Liver (tissue), 3 donors: ENCODE results near the gene SSX7.
"Not testable (repeated sequence)": the region's sequence is repeated elsewhere in the genome, so short reads cannot be mapped to it uniquely, and the experiment has no call there.

Source experiments
- HNF4A ChIP-seq, 2 donors: conservative IDR thresholded peaks; 2 replicates each; pipeline ENCODE4 v1.6.1; 2016; ENCODE audit warnings: antibody characterized with exemption in 2 of 2, mild to moderate bottlenecking in 2 of 2
- SP1 ChIP-seq: IDR thresholded peaks from 2 replicates; pipeline ENCODE4 v1.6.1; 2018; ENCODE audit warnings: antibody characterized with exemption, mild to moderate bottlenecking
- TAF1 ChIP-seq: conservative IDR thresholded peaks from 2 replicates; pipeline ENCODE4 v1.6.1; 2016; ENCODE audit warnings: antibody characterized with exemption, mild to moderate bottlenecking
- YY1 ChIP-seq: IDR thresholded peaks from 2 replicates; pipeline ENCODE4 v1.6.1; 2016; ENCODE audit warnings: antibody characterized with exemption, mild to moderate bottlenecking
- TF ChIP-seq, protein P1 (sequence below): fragments of 150-350 bp; IDR thresholded peaks from 2 replicates; pipeline ENCODE4 v1.5.1; 2017; ENCODE audit warnings: improper control_type of control experiment, low read depth, low read length; ENCODE audit not compliant: missing input control
- TF ChIP-seq, protein P2 (sequence below): IDR thresholded peaks from 2 replicates; pipeline ENCODE4 v1.6.1; 2016; ENCODE audit warnings: antibody characterized with exemption, mild to moderate bottlenecking
- TF ChIP-seq, protein P3 (sequence below): IDR thresholded peaks from 2 replicates; pipeline ENCODE4 v1.6.1; 2016; ENCODE audit warnings: antibody characterized with exemption
- donor health status: healthy.
- donor health status: healthy.

DNA sequence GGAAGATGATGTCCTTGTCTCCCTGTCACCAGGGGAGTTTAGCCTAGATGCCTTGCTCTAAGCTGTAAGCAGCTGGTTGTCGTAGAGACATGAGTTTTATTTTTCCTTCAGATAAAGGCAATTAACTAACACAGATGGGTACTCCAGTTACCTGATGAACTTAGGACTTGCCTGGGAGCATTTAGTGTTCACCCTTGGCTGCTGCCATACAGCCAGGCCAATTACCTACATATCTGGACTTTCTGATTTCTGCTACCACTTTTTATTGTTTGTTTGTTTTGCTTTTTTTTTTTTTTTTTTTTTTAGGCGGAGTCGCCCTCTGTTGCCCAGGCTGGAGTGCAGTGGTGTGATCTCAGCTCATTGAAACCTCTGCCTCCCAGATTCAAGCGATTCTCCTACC is 37.3 kb upstream of the SSX7 start:
- TF ChIP-seq, protein P1, sequence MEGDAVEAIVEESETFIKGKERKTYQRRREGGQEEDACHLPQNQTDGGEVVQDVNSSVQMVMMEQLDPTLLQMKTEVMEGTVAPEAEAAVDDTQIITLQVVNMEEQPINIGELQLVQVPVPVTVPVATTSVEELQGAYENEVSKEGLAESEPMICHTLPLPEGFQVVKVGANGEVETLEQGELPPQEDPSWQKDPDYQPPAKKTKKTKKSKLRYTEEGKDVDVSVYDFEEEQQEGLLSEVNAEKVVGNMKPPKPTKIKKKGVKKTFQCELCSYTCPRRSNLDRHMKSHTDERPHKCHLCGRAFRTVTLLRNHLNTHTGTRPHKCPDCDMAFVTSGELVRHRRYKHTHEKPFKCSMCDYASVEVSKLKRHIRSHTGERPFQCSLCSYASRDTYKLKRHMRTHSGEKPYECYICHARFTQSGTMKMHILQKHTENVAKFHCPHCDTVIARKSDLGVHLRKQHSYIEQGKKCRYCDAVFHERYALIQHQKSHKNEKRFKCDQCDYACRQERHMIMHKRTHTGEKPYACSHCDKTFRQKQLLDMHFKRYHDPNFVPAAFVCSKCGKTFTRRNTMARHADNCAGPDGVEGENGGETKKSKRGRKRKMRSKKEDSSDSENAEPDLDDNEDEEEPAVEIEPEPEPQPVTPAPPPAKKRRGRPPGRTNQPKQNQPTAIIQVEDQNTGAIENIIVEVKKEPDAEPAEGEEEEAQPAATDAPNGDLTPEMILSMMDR, result not testable (repeated sequence)
- TF ChIP-seq SP1; YY1; HNF4A (conservative IDR thresholded peaks at IDR 0.05); TAF1: not testable (repeated sequence)
- TF ChIP-seq, protein P2, sequence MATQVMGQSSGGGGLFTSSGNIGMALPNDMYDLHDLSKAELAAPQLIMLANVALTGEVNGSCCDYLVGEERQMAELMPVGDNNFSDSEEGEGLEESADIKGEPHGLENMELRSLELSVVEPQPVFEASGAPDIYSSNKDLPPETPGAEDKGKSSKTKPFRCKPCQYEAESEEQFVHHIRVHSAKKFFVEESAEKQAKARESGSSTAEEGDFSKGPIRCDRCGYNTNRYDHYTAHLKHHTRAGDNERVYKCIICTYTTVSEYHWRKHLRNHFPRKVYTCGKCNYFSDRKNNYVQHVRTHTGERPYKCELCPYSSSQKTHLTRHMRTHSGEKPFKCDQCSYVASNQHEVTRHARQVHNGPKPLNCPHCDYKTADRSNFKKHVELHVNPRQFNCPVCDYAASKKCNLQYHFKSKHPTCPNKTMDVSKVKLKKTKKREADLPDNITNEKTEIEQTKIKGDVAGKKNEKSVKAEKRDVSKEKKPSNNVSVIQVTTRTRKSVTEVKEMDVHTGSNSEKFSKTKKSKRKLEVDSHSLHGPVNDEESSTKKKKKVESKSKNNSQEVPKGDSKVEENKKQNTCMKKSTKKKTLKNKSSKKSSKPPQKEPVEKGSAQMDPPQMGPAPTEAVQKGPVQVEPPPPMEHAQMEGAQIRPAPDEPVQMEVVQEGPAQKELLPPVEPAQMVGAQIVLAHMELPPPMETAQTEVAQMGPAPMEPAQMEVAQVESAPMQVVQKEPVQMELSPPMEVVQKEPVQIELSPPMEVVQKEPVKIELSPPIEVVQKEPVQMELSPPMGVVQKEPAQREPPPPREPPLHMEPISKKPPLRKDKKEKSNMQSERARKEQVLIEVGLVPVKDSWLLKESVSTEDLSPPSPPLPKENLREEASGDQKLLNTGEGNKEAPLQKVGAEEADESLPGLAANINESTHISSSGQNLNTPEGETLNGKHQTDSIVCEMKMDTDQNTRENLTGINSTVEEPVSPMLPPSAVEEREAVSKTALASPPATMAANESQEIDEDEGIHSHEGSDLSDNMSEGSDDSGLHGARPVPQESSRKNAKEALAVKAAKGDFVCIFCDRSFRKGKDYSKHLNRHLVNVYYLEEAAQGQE, result not testable (repeated sequence)
- TF ChIP-seq, protein P3, sequence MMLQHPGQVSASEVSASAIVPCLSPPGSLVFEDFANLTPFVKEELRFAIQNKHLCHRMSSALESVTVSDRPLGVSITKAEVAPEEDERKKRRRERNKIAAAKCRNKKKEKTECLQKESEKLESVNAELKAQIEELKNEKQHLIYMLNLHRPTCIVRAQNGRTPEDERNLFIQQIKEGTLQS, result not testable (repeated sequence)
